AG04449 (cell line): ENCODE results near the gene ADAMTS20.

Experiments
- CTCF ChIA-PET: fragments of 350-600 bp; formaldehyde crosslinking; extraction: SDS; loops from one replicate; lab custom pipeline; 2021; ENCODE audit warnings: antibody characterized with exemption; lab: Yijun Ruan, JAX
- POLR2A ChIA-PET: fragments of 400-600, 350-600 bp; formaldehyde crosslinking; extraction: SDS; loops from one replicate; lab custom pipeline; 2020; ENCODE audit warnings: antibody characterized with exemption, inconsistent platforms; lab: Yijun Ruan, JAX
- DNase-seq: peaks from one replicate; pipeline ENCODE4 v3.0.0-alpha.2; 2010; ENCODE audit warnings: low read depth, low spot score
- H3K4me3 ChIP-seq: 2 replicates; pipeline ENCODE4 v1.5.1; 2011; ENCODE audit warnings: low read depth, mild to moderate bottlenecking, control low read depth, low read length
- TF ChIP-seq, protein P1 (sequence below): IDR thresholded peaks from one replicate; pipeline ENCODE4 v1.5.1; 2011; ENCODE audit warnings: mild to moderate bottlenecking, moderate library complexity, low read length, control low read depth, inconsistent platforms; ENCODE audit not compliant: insufficient read depth; ENCODE audit errors: missing control alignments

ADAMTS20 gene

DNA sequence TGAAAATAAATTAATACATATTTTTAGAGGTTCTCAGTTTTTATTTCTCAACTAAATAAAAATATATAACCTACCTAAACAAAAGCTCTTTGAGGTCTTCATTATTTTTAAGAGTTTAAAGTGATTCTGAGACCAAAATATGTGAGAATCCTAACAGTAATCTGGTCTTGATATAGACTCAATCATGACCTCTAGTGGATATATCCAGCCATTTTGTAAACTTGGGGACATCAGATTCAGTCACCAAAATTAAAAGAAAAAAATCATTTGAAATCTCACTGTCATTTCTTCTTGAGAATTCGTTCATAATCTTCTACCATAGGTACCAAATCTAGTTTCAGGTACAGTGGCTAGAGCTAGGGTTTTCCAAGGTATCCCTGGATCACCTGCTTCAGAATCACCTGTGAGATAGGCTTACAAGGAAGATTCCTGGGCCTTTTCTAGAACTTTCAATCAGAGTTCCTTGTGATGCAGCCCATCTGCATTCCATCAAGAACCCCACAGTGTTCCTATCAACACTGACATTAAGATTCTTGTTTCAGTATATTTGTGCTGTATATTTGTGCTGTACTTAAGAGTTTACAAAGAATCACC lies 214.9 kb downstream of the ADAMTS20 start:
- POLR2A ChIA-PET: no interaction called here
- H3K4me3 ChIP-seq: no peak overlapping the region
- no peak for DNase-seq
- TF ChIP-seq, protein P1, sequence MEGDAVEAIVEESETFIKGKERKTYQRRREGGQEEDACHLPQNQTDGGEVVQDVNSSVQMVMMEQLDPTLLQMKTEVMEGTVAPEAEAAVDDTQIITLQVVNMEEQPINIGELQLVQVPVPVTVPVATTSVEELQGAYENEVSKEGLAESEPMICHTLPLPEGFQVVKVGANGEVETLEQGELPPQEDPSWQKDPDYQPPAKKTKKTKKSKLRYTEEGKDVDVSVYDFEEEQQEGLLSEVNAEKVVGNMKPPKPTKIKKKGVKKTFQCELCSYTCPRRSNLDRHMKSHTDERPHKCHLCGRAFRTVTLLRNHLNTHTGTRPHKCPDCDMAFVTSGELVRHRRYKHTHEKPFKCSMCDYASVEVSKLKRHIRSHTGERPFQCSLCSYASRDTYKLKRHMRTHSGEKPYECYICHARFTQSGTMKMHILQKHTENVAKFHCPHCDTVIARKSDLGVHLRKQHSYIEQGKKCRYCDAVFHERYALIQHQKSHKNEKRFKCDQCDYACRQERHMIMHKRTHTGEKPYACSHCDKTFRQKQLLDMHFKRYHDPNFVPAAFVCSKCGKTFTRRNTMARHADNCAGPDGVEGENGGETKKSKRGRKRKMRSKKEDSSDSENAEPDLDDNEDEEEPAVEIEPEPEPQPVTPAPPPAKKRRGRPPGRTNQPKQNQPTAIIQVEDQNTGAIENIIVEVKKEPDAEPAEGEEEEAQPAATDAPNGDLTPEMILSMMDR: peak; percentile 44
- CTCF ChIA-PET: interaction anchor here (0.6 to 5.3 kb wide), 34 partner anchors 9 to 1209 kb away, joined by 3 to 101 read pairs (median 4); no protein-coding TSS in a partner anchor

DNA sequence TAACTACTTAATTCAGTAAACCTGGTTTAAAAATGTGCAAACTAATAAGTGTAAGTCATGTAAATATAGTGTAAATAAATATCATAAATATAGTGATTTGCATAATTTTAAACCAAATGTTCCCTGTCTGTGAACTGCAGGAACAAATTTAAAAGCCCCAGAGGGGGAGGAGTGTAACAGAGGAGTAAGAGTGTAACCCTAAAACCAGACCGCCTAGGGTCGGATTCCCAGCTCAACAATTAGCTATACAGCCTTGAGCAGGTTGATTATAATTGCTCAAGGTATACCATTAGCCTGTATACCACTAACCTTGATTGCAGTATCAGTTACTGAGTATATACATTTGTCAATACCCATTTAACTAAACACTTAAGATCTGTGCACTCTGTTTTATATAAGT lies 218.4 kb downstream of the ADAMTS20 start:
- H3K4me3 ChIP-seq: no peak overlapping the region
- POLR2A ChIA-PET: interaction anchor here (0.6 to 0.8 kb wide), 2 partner anchors 27 to 850 kb away, joined by 3 to 4 read pairs; no protein-coding TSS in a partner anchor
- TF ChIP-seq, protein P1: no peak
- CTCF ChIA-PET: interaction anchor here (0.8 to 1.8 kb wide), 6 partner anchors 41 to 851 kb away, joined by 3 to 5 read pairs (median 3); no protein-coding TSS in a partner anchor
- DNase-seq: no peak

DNA sequence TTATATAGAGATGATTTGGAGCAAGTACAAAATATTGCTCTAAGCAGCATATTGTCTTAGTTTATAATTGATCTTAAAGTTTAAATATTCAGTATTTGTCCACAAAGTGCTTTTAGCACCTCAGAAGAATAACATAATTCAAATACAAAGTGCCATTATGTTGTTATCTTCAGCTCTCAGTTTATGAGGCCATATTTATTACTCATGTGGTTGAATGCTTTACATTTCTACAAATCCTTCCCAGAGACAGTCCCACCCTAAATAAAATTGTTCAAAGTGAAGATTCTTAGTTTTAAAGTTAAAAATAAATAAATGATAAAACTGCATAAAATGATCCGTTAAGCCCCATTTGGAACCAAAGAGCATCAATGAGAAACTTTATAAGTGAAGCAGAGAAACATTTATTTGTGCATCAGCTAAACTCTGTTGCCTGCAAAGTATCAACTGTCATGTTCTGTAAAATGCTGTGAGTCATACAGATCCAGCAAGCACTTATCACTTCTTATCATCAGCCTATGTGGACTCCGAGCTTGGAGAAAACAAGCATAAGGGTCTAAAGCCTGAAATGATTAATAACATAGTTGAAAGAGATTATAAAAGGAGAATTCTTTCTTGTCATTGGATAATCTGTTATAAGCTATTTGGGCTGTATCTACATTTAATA lies 218.9 kb downstream of the ADAMTS20 start:
- ChIA-PET POLR2A (interaction anchor here (0.6 to 0.8 kb wide), 3 partner anchors 23 to 849 kb away, joined by 3 to 4 read pairs (median 3); no protein-coding TSS in a partner anchor), CTCF (interaction anchor here (0.8 to 1.8 kb wide), 6 partner anchors 41 to 851 kb away, joined by 3 to 5 read pairs (median 3); no protein-coding TSS in a partner anchor)
- no peak for DNase-seq
- no peak overlapping the region for H3K4me3 ChIP-seq
- TF ChIP-seq, protein P1: no peak

DNA sequence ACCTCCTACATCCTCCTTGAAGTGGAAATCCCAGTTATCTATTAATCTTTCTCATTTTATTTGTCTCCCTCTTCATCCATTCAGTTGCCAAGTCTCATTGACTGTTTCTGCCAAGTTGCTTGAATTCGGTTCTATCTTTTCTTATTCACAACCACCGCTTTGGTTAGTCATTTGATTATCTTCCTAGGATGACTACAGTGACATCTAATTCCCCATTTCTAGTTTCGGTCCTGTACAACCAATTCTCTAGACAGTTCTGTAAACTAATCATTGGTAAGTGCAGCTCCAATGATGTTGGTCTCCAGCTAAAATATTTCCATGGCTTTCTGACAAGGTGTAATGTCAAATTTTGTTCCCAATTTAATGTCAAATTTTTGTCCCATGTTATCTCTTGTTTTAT lies 220.1 kb downstream of the ADAMTS20 start:
- TF ChIP-seq, protein P1: no peak
- no peak for DNase-seq
- ChIA-PET CTCF (interaction anchor here (1.7 to 1.8 kb wide), 2 partner anchors 48 to 50 kb away, joined by 3 to 5 read pairs; no protein-coding TSS in a partner anchor), POLR2A (no interaction called here)
- H3K4me3 ChIP-seq: no peak overlapping the region

DNA sequence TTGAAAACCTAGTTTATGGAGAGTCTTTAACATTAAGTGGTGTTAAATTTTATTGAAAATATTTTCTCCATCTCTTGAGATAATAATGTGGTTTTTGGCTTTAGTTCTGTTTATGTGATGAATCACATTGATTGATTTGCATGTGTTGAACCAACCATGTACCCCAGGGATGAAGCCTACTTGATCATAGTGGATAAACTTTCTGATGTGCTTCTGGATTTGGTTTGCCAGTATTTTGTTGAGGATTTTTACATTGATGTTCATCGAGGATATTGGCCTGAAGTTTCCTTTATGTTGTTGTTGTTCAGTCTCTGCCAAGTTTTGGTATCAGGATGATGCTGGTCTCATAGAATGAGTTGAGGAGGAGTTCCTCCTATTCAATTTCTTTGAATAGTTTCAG lies 222.6 kb downstream of the ADAMTS20 start:
- POLR2A ChIA-PET: no interaction called here
- no peak for DNase-seq
- H3K4me3 ChIP-seq: no peak overlapping the region
- TF ChIP-seq, protein P1: no peak
- CTCF ChIA-PET: interaction anchor here (1.1 to 1.9 kb wide), 4 partner anchors 10 to 847 kb away, joined by 3 to 6 read pairs (median 4); no protein-coding TSS in a partner anchor

DNA sequence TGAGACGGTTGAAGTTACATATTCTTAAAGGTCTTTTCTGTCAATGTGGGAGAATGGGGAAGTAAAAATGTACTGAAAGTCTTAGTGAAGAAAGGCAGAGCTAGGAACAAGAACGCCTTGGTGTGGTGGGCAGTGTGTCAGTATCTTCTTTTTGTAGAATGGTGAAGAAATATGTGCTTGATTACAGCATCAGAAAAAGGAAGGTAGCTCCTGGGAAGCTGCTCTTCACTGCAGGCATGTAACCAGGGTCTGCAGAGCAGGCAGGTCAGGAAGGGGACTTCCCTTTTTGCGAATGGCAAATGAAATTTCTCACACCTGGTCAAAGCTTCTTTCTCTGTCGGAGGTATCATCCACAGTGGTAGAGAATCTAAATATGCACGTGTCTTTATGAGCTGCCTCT lies 226.2 kb downstream of the ADAMTS20 start:
- POLR2A ChIA-PET: no interaction called here
- CTCF ChIA-PET: interaction anchor here (1.0 to 1.3 kb wide), 3 partner anchors 9 to 11 kb away, joined by 3 to 7 read pairs (median 4); no protein-coding TSS in a partner anchor
- TF ChIP-seq, protein P1: no peak
- DNase-seq: no peak
- no peak overlapping the region for H3K4me3 ChIP-seq
